ENCODE results near the gene WSB1. TPM values are rescaled to one million over a fixed set of nuclear protein-coding genes. Genes with fewer than 3 reads are reported as not detected.

Gene WSB1
- total and polyA plus RNA-seq, 9 of the 15 experiments (the other 6 are each of a cell fraction or from before 2014, with no cell fraction given) = 22.8 to 229 (median 81.1) TPM

DNA sequence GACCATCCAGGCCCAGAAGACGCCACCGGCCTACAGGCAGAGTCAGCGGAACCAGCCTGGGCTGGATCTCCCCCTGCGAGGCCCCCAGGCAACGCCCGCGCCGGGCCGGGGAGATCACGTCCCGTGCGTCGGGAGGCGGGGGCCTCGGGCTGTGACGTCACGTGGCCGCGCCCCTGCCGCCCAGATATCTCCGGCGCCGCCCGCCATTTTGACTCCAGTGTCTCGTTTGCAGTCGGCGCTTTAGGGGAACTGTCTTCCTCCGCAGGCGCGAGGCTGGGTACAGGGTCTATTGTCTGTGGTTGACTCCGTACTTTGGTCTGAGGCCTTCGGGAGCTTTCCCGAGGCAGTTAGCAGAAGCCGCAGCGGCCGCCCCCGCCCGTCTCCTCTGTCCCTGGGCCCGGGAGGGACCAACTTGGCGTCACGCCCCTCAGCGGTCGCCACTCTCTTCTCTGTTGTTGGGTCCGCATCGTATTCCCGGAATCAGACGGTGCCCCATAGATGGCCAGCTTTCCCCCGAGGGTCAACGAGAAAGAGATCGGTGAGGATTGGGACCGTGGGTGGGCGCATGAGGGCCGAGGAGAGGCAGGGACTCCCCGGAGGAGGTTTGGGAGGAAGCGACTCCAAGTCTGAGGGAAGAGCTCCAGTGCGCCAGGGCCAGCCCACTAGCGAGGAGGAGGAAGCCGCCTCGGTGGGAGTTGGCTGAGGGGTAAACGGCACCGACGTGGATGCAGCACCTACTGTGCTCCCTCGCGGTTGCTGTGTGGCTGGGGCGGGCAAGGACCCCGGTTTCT is at the start of gene WSB1 (continued):
- 0 out of 2 replicates have a peak, but pooled peaks have one; percentile 39 for TF ChIP-seq PREB (CRISPR knock-in tag; IDR thresholded peaks at IDR 0.05)
- TF ChIP-seq MED1 (CRISPR knock-in tag; IDR thresholded peaks at IDR 0.05; ENCODE audit: borderline replicate concordance) = no peak
- no peak for TF ChIP-seq THRB (CRISPR knock-in tag; conservative IDR thresholded peaks at IDR 0.05)
- TF ChIP-seq MAFK (IDR thresholded peaks at IDR 0.05; ENCODE audit: low read length) = 0 out of 2 replicates have a peak, but pooled peaks have one; percentile 2
- TF ChIP-seq ZNF431 (CRISPR knock-in tag; IDR thresholded peaks at IDR 0.05) = no peak
- TF ChIP-seq HNRNPK (IDR thresholded peaks at IDR 0.05; ENCODE audit: low read depth, low read length, poor library complexity, severe bottlenecking) = no peak
- TF ChIP-seq ILF3 (IDR thresholded peaks at IDR 0.05; ENCODE audit: borderline replicate concordance) = no peak; the same call in 1 of the 2 replicates
- no peak for TF ChIP-seq NR2C2 (CRISPR knock-in tag; IDR thresholded peaks at IDR 0.05)
- peak; percentile 35; the same call in 1 of the 2 replicates for TF ChIP-seq NR2C2 (tag; IDR thresholded peaks at IDR 0.05)
- TF ChIP-seq EZH2 (IDR thresholded peaks at IDR 0.05; ENCODE audit: borderline replicate concordance, low read depth, low read length) = no peak
- no peak for TF ChIP-seq TSHZ1 (CRISPR knock-in tag; IDR thresholded peaks at IDR 0.05)
- TF ChIP-seq HIVEP1 (CRISPR knock-in tag; IDR thresholded peaks at IDR 0.05) = no peak
- no peak for TF ChIP-seq ZNF24 (IDR thresholded peaks at IDR 0.05)
- TF ChIP-seq, protein P1, sequence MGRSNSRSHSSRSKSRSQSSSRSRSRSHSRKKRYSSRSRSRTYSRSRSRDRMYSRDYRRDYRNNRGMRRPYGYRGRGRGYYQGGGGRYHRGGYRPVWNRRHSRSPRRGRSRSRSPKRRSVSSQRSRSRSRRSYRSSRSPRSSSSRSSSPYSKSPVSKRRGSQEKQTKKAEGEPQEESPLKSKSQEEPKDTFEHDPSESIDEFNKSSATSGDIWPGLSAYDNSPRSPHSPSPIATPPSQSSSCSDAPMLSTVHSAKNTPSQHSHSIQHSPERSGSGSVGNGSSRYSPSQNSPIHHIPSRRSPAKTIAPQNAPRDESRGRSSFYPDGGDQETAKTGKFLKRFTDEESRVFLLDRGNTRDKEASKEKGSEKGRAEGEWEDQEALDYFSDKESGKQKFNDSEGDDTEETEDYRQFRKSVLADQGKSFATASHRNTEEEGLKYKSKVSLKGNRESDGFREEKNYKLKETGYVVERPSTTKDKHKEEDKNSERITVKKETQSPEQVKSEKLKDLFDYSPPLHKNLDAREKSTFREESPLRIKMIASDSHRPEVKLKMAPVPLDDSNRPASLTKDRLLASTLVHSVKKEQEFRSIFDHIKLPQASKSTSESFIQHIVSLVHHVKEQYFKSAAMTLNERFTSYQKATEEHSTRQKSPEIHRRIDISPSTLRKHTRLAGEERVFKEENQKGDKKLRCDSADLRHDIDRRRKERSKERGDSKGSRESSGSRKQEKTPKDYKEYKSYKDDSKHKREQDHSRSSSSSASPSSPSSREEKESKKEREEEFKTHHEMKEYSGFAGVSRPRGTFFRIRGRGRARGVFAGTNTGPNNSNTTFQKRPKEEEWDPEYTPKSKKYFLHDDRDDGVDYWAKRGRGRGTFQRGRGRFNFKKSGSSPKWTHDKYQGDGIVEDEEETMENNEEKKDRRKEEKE (IDR thresholded peaks at IDR 0.05; ENCODE audit: borderline replicate concordance in 1 of 2, control insufficient read depth in 1 of 2, low read depth in 2 of 2, low read length in 1 of 2) = no peak
- TF ChIP-seq ADNP (tag; IDR thresholded peaks at IDR 0.05) = no peak
- no peak; the same call in 1 of the 2 replicates for TF ChIP-seq ZNF584 (CRISPR knock-in tag; IDR thresholded peaks at IDR 0.05; ENCODE audit: low read depth)
- peak; percentile 87; the same call in 1 of the 2 replicates for TF ChIP-seq GTF2F1 (IDR thresholded peaks at IDR 0.05; ENCODE audit: low read depth, low read length)
- TF ChIP-seq NBN (IDR thresholded peaks at IDR 0.05; ENCODE audit: low read depth) = peak; percentile 97
